Measurements from ENCODE around the gene CSTF3. TPM values are rescaled to one million over a fixed set of nuclear protein-coding genes. Genes with fewer than 3 reads are reported as not detected.

The CSTF3 gene
- total RNA-seq, 6 experiments from 2014 or later = 28.9 to 39.5 (median 35.6) TPM

DNA sequence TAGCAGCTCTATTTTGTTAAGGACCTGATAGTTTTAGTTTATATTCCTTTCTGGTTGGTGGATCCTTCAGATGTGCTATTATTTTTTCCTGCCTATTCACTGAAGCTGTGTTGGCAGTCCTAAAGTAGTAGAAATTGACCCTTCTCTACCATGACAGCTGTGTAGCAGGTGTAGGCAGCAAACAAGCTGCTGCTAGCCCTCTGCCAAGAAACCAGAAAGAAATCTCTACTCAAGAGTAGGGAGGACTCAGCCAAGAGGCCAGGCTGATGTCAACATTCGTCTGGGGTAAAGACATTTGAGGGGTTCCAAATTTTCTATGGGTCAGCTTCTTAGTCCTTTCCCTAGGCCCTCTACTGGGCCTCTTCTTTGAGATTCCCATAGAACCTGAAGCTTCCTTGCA is 51.2 kb downstream of the CSTF3 start:
- Mint-ChIP-seq H3K4me3 (no peak overlapping the region), H3K27ac (no peak overlapping the region), H3K36me3 (ENCODE audit: low read depth) (no peaks in the 10 kb centered on the region; the same call in 1 of the 2 replicates), H3K4me1 (ENCODE audit: low read depth) (no peaks in the 10 kb centered on the region), H3K9me3 (no peaks in the 10 kb centered on the region), H3K27me3 (ENCODE audit: insufficient read depth) (no peaks in the 10 kb centered on the region)
- TF ChIP-seq, protein P1, sequence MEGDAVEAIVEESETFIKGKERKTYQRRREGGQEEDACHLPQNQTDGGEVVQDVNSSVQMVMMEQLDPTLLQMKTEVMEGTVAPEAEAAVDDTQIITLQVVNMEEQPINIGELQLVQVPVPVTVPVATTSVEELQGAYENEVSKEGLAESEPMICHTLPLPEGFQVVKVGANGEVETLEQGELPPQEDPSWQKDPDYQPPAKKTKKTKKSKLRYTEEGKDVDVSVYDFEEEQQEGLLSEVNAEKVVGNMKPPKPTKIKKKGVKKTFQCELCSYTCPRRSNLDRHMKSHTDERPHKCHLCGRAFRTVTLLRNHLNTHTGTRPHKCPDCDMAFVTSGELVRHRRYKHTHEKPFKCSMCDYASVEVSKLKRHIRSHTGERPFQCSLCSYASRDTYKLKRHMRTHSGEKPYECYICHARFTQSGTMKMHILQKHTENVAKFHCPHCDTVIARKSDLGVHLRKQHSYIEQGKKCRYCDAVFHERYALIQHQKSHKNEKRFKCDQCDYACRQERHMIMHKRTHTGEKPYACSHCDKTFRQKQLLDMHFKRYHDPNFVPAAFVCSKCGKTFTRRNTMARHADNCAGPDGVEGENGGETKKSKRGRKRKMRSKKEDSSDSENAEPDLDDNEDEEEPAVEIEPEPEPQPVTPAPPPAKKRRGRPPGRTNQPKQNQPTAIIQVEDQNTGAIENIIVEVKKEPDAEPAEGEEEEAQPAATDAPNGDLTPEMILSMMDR (IDR thresholded peaks at IDR 0.05) = no peak
- DNase-seq = no peak

DNA sequence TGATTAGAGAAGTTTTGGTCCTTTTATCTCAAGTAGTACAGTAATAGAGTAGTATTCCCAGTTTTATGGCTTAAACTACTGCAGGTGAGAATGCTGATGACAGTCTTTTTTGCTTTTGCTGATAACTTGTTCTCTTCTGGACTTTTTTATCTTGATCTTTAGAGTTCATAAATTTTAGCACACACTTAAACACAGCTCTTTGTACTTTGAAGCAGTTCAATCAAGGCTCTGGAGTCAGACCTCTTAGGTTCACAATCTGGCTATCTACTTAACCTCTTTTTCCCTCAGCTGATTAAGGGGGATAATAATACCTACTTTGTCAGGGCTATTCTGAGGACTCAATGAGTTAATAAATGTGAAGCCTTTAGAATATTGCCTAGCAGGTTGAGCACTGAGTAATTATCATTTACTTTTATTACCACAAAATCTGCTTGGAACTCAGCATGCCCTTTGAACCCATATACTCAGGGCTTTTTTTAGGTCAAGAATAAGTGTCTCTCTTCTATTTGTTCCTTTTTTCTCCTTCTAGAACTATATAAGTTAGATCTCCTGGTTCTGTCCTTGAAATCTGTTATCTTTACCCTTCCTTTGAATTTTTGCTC is 51.9 kb downstream of the CSTF3 start:
- DNase-seq = no peak

DNA sequence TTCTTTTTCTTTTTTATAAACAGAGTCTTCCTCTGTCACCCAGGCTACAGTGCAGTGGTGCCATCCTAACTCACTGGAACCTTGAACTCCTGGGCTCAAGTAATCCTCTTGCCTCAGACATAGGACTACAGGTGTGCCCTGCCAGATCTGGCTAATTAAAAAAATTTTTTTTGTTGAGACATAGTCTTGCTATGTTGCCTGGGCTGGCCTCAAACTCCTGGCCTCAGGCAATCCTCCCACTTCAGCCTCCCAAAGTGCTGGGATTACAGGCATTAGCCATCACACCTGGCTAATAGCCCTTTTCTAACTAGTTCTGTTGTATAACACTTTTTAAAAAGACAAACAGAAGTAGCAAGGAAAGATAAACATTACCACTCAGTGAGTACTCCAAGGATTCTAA is 57.4 kb downstream of the CSTF3 start:
- H3K4me1 Mint-ChIP-seq (ENCODE audit: low read depth) = no peaks in the 10 kb centered on the region
- TF ChIP-seq, protein P1 (IDR thresholded peaks at IDR 0.05) = no peak
- H3K9me3 Mint-ChIP-seq = no peaks in the 10 kb centered on the region
- H3K27ac Mint-ChIP-seq = no peak overlapping the region
- DNase-seq = no peak
- H3K36me3 Mint-ChIP-seq (ENCODE audit: low read depth) = peaks cover 14% of the 10 kb centered on the region; the same call in 1 of the 2 replicates
- H3K4me3 Mint-ChIP-seq = no peak overlapping the region
- no peaks in the 10 kb centered on the region for H3K27me3 Mint-ChIP-seq (ENCODE audit: insufficient read depth)

More for the DNA sequence above, 51.9 kb downstream of the CSTF3 start:
- no peak overlapping the region for H3K27ac Mint-ChIP-seq
- H3K4me3 Mint-ChIP-seq = no peak overlapping the region
- H3K36me3 Mint-ChIP-seq (ENCODE audit: low read depth) = no peaks in the 10 kb centered on the region; the same call in 1 of the 2 replicates
- no peaks in the 10 kb centered on the region for H3K4me1 Mint-ChIP-seq (ENCODE audit: low read depth)
- H3K27me3 Mint-ChIP-seq (ENCODE audit: insufficient read depth) = no peaks in the 10 kb centered on the region
- TF ChIP-seq, protein P1 (IDR thresholded peaks at IDR 0.05) = no peak
- H3K9me3 Mint-ChIP-seq = no peaks in the 10 kb centered on the region

DNA sequence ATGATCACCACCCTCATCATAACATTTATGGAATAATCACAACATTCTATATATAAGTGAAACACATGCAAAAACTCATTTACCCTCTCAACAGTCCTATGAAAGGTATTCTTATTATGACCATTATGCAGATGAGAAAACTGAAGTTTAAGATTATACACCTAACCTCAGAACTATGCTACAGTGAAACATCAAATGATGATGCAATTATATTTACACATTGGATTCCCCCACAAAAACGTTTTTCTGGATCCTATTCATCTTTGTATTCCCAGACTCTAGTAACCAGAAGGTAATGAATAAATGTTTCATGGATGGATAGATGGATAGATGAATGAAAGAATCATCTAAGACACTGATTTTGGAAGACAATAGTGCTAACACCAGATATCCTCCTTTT is 67.1 kb downstream of the CSTF3 start:
- H3K9me3 Mint-ChIP-seq = no peaks in the 10 kb centered on the region
- TF ChIP-seq, protein P1 (IDR thresholded peaks at IDR 0.05) = no peak
- peaks cover 9% of the 10 kb centered on the region for H3K4me1 Mint-ChIP-seq (ENCODE audit: low read depth)
- peaks cover 32% of the 10 kb centered on the region for H3K36me3 Mint-ChIP-seq (ENCODE audit: low read depth)
- no peak overlapping the region for H3K4me3 Mint-ChIP-seq
- no peaks in the 10 kb centered on the region; the same call in 1 of the 2 replicates for H3K27me3 Mint-ChIP-seq (ENCODE audit: insufficient read depth)
- no peak overlapping the region for H3K27ac Mint-ChIP-seq
- no peak for DNase-seq

DNA sequence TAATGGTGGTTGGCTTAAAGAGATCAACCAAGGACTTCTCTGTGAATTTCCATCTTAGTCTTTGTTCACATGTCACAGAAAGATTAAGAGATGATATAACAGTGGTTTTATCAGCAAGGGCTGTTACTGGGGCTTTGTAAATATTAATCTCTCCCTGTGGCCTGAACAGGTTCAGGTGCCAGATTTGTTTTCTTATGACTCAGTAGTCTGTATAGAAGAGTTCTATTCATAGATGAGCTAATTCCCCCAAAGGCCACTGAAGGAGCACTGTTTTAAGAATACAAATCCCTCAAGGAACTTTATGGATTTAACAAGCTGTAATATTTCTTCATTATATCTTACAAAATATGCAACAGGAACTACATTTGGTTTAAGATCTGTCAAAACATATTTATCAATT is 71.5 kb downstream of the CSTF3 start:
- Mint-ChIP-seq H3K9me3 (no peaks in the 10 kb centered on the region), H3K4me1 (ENCODE audit: low read depth) (peaks cover 9% of the 10 kb centered on the region), H3K27ac (no peak overlapping the region), H3K27me3 (ENCODE audit: insufficient read depth) (no peaks in the 10 kb centered on the region; the same call in 1 of the 2 replicates), H3K4me3 (no peak overlapping the region), H3K36me3 (ENCODE audit: low read depth) (peaks cover 28% of the 10 kb centered on the region)
- no peak for DNase-seq
- TF ChIP-seq, protein P1 (IDR thresholded peaks at IDR 0.05) = no peak

Measured in HFFc6 (cell line).